Smooth muscle cell of the brain vasculature (primary cell): Measurements from ENCODE around the gene UBTD1.

ENCODE experiments used
- DNase-seq: peaks from one replicate; pipeline ENCODE4 v3.0.0-alpha.2; 2012; ENCODE audit warnings: low read depth, low spot score

Gene UBTD1

GRCh38 chr10:97482381-97482780 is 16.3 kb upstream of the UBTD1 start:
- DNase-seq: no peak

- DNase-seq: no peak
Measured at GRCh38 chr10:97483506-97483905, 15.2 kb upstream of the UBTD1 start.

- no peak for DNase-seq
Measured at GRCh38 chr10:97483921-97484320, 14.8 kb upstream of the UBTD1 start.

- DNase-seq: no peak
Measured at GRCh38 chr10:97485647-97486281, 13.0 kb upstream of the UBTD1 start.

GRCh38 chr10:97490592-97490991 is 8.1 kb upstream of the UBTD1 start:
- DNase-seq: no peak

GRCh38 chr10:97494151-97494550 is 4.6 kb upstream of the UBTD1 start:
- DNase-seq: no peak

- DNase-seq: no peak
Measured at GRCh38 chr10:97494863-97495506, 3.7 kb upstream of the UBTD1 start.

GRCh38 chr10:97497572-97498075 is 1.1 kb upstream of the UBTD1 start:
- no peak for DNase-seq

- DNase-seq: peak; percentile 98
Measured at GRCh38 chr10:97498076-97498840, 466 bp upstream of the UBTD1 start, which contains the start of gene MMS19. Gene MMS19, minus strand, starts transcription at chr10:97498422. Its CDS starts 38 bp downstream, at chr10:97498384.

GRCh38 chr10:97499561-97500296 is 1.0 kb downstream of the UBTD1 start:
- no peak for DNase-seq

- DNase-seq: no peak
Measured at GRCh38 chr10:97500297-97500575, 1.5 kb downstream of the UBTD1 start.

GRCh38 chr10:97502916-97503315 is 4.2 kb downstream of the UBTD1 start:
- no peak for DNase-seq

GRCh38 chr10:97503406-97503805 is 4.7 kb downstream of the UBTD1 start:
- DNase-seq: no peak

GRCh38 chr10:97505152-97505551 is 6.4 kb downstream of the UBTD1 start:
- DNase-seq: no peak

GRCh38 chr10:97506199-97506991 is 7.7 kb downstream of the UBTD1 start:
- DNase-seq: no peak

- no peak for DNase-seq
Measured at GRCh38 chr10:97508342-97508741, 9.6 kb downstream of the UBTD1 start.

GRCh38 chr10:97509120-97509680 is 10.5 kb downstream of the UBTD1 start:
- DNase-seq: no peak

GRCh38 chr10:97510686-97511085 is 12.0 kb downstream of the UBTD1 start:
- no peak for DNase-seq

- no peak for DNase-seq
Measured at GRCh38 chr10:97511711-97512440, 13.2 kb downstream of the UBTD1 start.

- DNase-seq: no peak
Measured at GRCh38 chr10:97512993-97513392, 14.3 kb downstream of the UBTD1 start.
